NCI-H1417 treated with DMSO at 0.1 percent for 48 hours (cell line): ENCODE measurements around the gene FHL1.
"Not testable (repeated sequence)": the region's sequence is repeated elsewhere in the genome, so short reads cannot be mapped to it uniquely, and the experiment has no call there.

Source experiments
- DNase-seq: peaks from one replicate; lab custom pipeline; 2025; lab: John Stamatoyannopoulos, UW

FHL1 gene

GRCh38 chrX:136146614-136147314 lies 569 bp upstream of the FHL1 start:
- no peak for DNase-seq

- DNase-seq, result no peak
These were observed 643 bp downstream of the FHL1 start for GRCh38 chrX:136147976-136148375.

GRCh38 chrX:136148391-136148790 lies 1.1 kb downstream of the FHL1 start:
- DNase-seq, result no peak

- DNase-seq, result no peak
These were observed 7.7 kb downstream of the FHL1 start for GRCh38 chrX:136154998-136155397.

- no peak for DNase-seq
These were observed 9.3 kb downstream of the FHL1 start for GRCh38 chrX:136156560-136157117.

- no peak for DNase-seq
These were observed 9.9 kb downstream of the FHL1 start for GRCh38 chrX:136157187-136157586.

- DNase-seq, result no peak
These were observed 11.4 kb downstream of the FHL1 start for GRCh38 chrX:136158685-136159084.

GRCh38 chrX:136159611-136160025 lies 12.3 kb downstream of the FHL1 start:
- no peak for DNase-seq

- DNase-seq, result no peak
These were observed 15.7 kb downstream of the FHL1 start for GRCh38 chrX:136162827-136163570.

- DNase-seq, result no peak
These were observed 16.4 kb downstream of the FHL1 start for GRCh38 chrX:136163689-136164088.

- no peak for DNase-seq
These were observed 18.1 kb downstream of the FHL1 start for GRCh38 chrX:136165406-136165805.

- DNase-seq, result no peak
These were observed 19.0 kb downstream of the FHL1 start for GRCh38 chrX:136166221-136166855.

- DNase-seq, result not testable (repeated sequence)
These were observed 20.7 kb downstream of the FHL1 start for GRCh38 chrX:136167989-136168388.

- no peak for DNase-seq
These were observed 21.8 kb downstream of the FHL1 start for GRCh38 chrX:136168929-136169735.

- DNase-seq, result no peak
These were observed 22.9 kb downstream of the FHL1 start for GRCh38 chrX:136170139-136170800.

GRCh38 chrX:136171420-136171819 lies 24.1 kb downstream of the FHL1 start:
- no peak for DNase-seq

GRCh38 chrX:136176399-136176825 lies 29.1 kb downstream of the FHL1 start:
- no peak for DNase-seq

GRCh38 chrX:136179133-136179532 lies 31.8 kb downstream of the FHL1 start:
- DNase-seq, result no peak

- no peak for DNase-seq
These were observed 35.1 kb downstream of the FHL1 start for GRCh38 chrX:136182414-136182813.

GRCh38 chrX:136183172-136183571 lies 35.8 kb downstream of the FHL1 start:
- no peak for DNase-seq

- DNase-seq, result no peak
These were observed 36.6 kb downstream of the FHL1 start for GRCh38 chrX:136183917-136184316.
